Measurements from ENCODE around the gene DPH5. TPM values are rescaled to one million over a fixed set of nuclear protein-coding genes. Genes with fewer than 3 reads are reported as not detected.

Gene DPH5
- polyA plus RNA-seq, 3 donors from 2014 or later: 30.2 to 32.8 (median 32.0) TPM

DNA sequence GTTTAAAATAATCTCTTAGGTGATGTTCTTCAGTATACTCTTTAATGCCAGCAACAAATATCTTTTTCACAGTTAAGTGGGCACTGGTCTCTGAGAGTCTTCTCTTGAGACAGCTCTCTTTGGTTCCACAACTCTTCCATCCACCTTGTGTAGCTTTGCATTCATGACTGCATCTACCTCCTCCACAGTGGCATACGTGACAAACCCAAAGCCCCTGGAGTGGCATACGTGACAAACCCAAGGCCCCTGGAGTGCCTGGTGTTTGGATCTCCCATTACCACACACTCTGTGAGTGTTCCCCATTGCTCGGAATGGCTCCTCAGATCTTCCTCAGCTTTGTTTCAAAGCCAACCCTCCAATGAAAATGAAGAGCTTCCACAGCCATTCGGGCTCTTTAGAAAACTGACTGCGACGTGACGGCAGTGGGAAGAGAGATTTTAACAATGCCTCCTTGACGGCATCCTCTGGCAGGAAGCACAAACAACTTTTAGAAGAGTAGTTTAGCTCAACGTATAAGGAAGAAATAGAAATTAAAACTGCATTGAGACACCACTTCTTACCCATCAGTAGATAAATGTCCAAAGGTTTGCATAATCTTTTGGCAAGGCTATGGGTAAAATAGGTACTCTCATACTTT, 83.9 kb downstream of the DPH5 start:
- no peak for DNase-seq
- peaks cover 36 to 56% of the 10 kb centered on the region in 2 donors for H3K4me1 Mint-ChIP-seq
- H3K27me3 Mint-ChIP-seq (ENCODE audit: low read depth in 3 of 3): peaks cover 0 to 5% (median 2%) of the 10 kb centered on the region in 3 donors
- H3K36me3 Mint-ChIP-seq: peaks cover 40 to 57% (median 52%) of the 10 kb centered on the region in 3 donors
- H3K9me3 Mint-ChIP-seq: peaks cover 1 to 16% (median 11%) of the 10 kb centered on the region in 6 donors
- H3K27ac Mint-ChIP-seq: peak overlapping the region; percentile 30 to 94 (median 84)
- peak overlapping the region; percentile 58 to 78 (median 62) for H3K4me3 Mint-ChIP-seq

DNA sequence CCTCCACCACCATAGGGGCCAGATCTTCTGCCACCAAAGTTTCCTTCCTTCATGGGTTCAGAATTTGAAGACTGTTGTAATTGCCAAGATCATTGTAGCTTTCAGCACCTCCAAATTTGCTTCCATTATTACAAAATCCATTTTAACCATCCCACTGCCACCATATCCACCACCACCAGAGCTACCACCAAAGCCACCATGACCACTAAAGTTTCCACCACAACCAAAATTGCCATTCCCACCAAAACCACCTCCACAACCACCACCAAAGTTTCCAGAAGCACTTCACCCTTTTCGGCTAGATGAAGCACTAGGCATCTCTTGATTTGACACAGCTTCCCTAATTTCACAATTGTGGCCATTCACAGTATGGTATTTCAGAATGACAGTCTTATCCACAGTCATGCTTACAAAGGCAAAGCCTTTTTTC, 84.5 kb downstream of the DPH5 start:
- no peak for DNase-seq
- H3K27me3 Mint-ChIP-seq (ENCODE audit: low read depth in 3 of 3): peaks cover 0 to 5% (median 2%) of the 10 kb centered on the region in 3 donors
- H3K4me1 Mint-ChIP-seq: peaks cover 32 to 50% of the 10 kb centered on the region in 2 donors
- H3K36me3 Mint-ChIP-seq: peaks cover 34 to 56% (median 54%) of the 10 kb centered on the region in 3 donors
- peaks cover 0 to 10% (median 7%) of the 10 kb centered on the region in 6 donors for H3K9me3 Mint-ChIP-seq
- peak overlapping the region; percentile 30 to 94 (median 84) for H3K27ac Mint-ChIP-seq
- peak overlapping the region; percentile 8 to 78 (median 62) for H3K4me3 Mint-ChIP-seq

Other genes starting within 250 kb of the DPH5 start
- gene EXTL2, start 130.9 kb downstream of the DPH5 start, polyA plus RNA-seq: 1 to 10 TPM; 5.2 to 9.9 (median 8.4) TPM
- 10 to 100 TPM; 12.3 to 18.2 (median 14.6) TPM for gene SLC30A7, start 129.7 kb downstream of the DPH5 start, polyA plus RNA-seq
- gene S1PR1, start 211.2 kb upstream of the DPH5 start, polyA plus RNA-seq: 100 to 1,000 TPM in 2 of 3 donors, 10 to 100 TPM in 1; 99.8 to 142 (median 126) TPM

All from immature natural killer cell (primary cell).